ENCODE results near the gene AMT.

The AMT gene, protein sequence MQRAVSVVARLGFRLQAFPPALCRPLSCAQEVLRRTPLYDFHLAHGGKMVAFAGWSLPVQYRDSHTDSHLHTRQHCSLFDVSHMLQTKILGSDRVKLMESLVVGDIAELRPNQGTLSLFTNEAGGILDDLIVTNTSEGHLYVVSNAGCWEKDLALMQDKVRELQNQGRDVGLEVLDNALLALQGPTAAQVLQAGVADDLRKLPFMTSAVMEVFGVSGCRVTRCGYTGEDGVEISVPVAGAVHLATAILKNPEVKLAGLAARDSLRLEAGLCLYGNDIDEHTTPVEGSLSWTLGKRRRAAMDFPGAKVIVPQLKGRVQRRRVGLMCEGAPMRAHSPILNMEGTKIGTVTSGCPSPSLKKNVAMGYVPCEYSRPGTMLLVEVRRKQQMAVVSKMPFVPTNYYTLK

GRCh38 chr3:49422379-49423248 lies at the start of gene AMT:
Gene AMT, minus strand, starts transcription at chr3:49422473. Its CDS starts 23 bp downstream, at chr3:49422450.
- peak within 1 kb of the TSS; percentile 92 for H3K4me3 ChIP-seq (ENCODE audit: low read length)
- no peaks in the 10 kb centered on the region for H3K27me3 ChIP-seq (ENCODE audit: insufficient read depth, low read length)
- H3K4me1 ChIP-seq (ENCODE audit: insufficient read depth, low read length): peaks cover 6% of the 10 kb centered on the region; the same call in 1 of the 2 replicates
- H3K36me3 ChIP-seq (ENCODE audit: insufficient read depth, low read depth, low read length): 0 out of 2 replicates have a peak, but pooled peaks cover 4% of the 10 kb centered on the region
- no peaks in the 10 kb centered on the region for H3K9me3 ChIP-seq (ENCODE audit: insufficient read depth, low read depth, low read length)
- H3K9ac ChIP-seq (ENCODE audit: low read depth, low read length): peak within 1 kb of the TSS; percentile 84
- H3K27ac ChIP-seq (ENCODE audit: low read length): peak within 1 kb of the TSS; percentile 63

DNA sequence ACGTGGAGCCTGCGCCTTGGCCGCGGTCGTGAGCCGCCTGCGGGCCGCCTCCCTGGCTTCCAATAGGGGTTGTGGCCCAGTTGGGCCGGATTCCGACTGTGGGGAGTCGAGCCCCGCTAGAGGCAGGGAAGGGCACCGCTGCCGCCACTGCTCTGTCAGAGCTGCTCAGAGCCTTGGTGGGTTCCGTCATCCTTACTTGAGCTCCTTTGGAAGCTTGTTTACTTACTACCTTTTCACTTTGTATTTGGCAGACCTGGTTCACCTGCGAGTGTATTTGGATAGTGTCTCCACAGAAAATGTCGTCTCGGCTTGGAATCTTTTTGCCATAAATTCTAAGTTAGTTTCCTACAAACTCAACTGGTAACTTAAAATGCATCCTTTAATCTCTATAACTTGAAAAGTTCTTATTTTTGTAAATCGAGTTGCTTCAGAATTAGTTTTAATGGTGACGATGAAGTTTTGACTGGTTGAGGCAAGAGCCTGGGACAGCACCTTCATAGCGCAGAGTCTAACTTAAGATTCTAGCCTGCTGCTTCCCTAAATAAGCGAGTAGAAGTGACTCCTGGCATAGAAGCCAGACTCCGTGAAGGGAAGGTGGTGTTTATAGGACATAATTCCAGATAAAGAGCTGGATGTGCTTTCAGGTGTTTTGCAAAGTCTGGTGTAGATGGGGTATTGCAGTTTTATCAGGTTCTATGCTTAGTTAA lies 48.6 kb upstream of the AMT start:
- peak overlapping the region; percentile 86 for H3K9ac ChIP-seq (ENCODE audit: low read depth, low read length)
- no peaks in the 10 kb centered on the region for H3K9me3 ChIP-seq (ENCODE audit: insufficient read depth, low read depth, low read length)
- H3K4me3 ChIP-seq (ENCODE audit: low read length): peak overlapping the region; percentile 93
- no peaks in the 10 kb centered on the region for H3K27me3 ChIP-seq (ENCODE audit: insufficient read depth, low read length)
- H3K4me1 ChIP-seq (ENCODE audit: insufficient read depth, low read length): peaks cover 20% of the 10 kb centered on the region
- peak overlapping the region; percentile 57 for H3K27ac ChIP-seq (ENCODE audit: low read length)
- H3K36me3 ChIP-seq (ENCODE audit: insufficient read depth, low read depth, low read length): peaks cover under 1% of the 10 kb centered on the region; the same call in 1 of the 2 replicates

DNA sequence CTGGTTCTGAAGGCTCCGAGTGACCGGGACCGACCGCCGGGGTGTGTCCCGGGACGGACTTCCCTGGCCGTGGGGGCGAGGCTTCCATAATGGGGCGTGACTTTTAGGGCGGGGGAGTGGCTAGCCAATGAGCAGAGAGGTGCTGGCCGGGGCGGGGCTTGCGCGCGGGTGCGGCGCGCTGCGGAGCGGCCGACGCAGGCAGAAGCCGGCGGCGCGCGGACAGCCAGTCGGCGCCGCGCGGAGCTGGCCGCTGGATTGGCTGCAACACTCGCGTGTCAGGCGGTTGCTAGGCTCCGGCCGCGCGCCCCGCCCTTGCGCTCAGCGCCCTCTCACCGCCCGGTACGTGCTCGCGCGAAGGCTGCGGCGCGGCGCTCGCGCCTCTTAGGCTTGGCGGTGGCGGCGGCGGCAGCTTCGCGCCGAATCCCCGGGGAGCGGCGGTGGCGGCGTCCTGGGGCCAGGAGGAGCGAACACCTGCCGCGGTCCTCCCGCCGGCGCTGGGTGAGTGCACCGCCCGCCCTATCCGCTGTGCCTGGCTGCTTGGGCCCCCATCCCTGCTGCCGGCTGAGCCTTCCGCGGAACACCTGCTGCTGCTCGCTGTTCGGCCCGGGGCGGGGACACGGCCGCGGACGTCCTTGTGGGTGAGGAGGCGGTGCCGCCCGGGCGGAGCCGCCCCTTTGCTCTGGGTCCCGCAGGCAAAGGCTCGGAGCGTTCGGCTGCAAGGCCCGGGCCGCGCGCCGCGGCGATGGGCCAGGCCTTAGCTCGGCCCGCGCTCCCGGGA lies 47.9 kb upstream of the AMT start, which contains the start of gene DAG1:
Gene DAG1 (plus strand): TSS at position 332 of the 778 bp plus-strand sequence. CDS start 40,268 bp downstream, outside the sequence.
- H3K4me3 ChIP-seq (ENCODE audit: low read length): peak within 1 kb of the TSS; percentile 93
- no peaks in the 10 kb centered on the region for H3K36me3 ChIP-seq (ENCODE audit: insufficient read depth, low read depth, low read length)
- peaks cover 20% of the 10 kb centered on the region for H3K4me1 ChIP-seq (ENCODE audit: insufficient read depth, low read length)
- peak within 1 kb of the TSS; percentile 86 for H3K9ac ChIP-seq (ENCODE audit: low read depth, low read length)
- H3K9me3 ChIP-seq (ENCODE audit: insufficient read depth, low read depth, low read length): no peaks in the 10 kb centered on the region
- no peaks in the 10 kb centered on the region for H3K27me3 ChIP-seq (ENCODE audit: insufficient read depth, low read length)
- H3K27ac ChIP-seq (ENCODE audit: low read length): peak within 1 kb of the TSS; percentile 94

DNA sequence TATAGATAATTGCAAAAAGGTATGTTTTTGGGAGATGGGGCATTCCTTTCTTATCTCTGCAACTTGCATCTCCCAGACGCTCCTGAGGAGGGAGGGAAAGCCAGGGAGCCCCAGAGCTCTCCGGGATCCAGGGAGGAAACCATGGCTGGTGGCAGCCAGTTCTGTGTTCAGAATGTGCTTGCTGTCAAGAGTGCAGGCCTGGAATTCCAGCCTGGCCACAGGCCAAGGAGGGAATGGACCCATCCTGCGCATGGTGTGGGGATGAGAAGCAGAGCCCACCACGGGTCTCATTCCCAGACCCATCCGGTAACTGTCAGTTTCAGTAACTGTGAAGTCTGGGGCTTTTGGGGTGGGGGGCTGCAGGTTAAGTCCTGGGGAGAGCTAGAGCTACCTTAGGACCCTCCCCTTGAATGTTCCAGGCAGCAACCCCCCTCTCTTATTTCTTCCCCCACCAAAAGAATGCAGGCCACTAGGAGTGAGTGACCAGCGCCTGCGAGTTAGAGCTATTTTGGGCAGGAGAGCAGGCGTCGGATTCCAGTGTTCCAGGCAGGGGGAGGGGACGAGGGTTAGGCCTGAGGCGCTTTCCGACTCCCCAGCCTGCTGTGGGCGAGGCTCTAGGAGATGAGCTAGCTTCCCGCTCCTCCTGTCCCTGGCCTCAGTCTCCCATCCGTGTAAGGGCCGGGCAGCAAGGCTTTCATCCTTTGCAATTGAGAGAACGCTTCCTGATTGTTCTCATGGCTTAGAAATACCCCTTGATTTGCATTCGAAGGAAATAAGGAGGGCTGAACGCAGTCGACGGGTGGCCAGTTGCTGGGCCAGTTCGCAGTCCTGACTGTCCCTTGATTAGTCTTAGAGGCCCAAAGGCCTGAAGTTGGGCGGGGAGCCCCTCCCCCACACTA lies 47.0 kb upstream of the AMT start:
- Histone ChIP-seq H3K27ac (ENCODE audit: low read length) (peak overlapping the region; percentile 94), H3K4me1 (ENCODE audit: insufficient read depth, low read length) (peaks cover 20% of the 10 kb centered on the region), H3K27me3 (ENCODE audit: insufficient read depth, low read length) (no peaks in the 10 kb centered on the region), H3K9me3 (ENCODE audit: insufficient read depth, low read depth, low read length) (no peaks in the 10 kb centered on the region), H3K36me3 (ENCODE audit: insufficient read depth, low read depth, low read length) (no peaks in the 10 kb centered on the region), H3K9ac (ENCODE audit: low read depth, low read length) (peak overlapping the region; percentile 85; the same call in 1 of the 2 replicates), H3K4me3 (ENCODE audit: low read length) (peak overlapping the region; percentile 69)

- H3K4me3 ChIP-seq (ENCODE audit: low read length): no peak overlapping the region
- no peaks in the 10 kb centered on the region for H3K36me3 ChIP-seq (ENCODE audit: insufficient read depth, low read depth, low read length)
- H3K27me3 ChIP-seq (ENCODE audit: insufficient read depth, low read length): no peaks in the 10 kb centered on the region
- no peaks in the 10 kb centered on the region for H3K9me3 ChIP-seq (ENCODE audit: insufficient read depth, low read depth, low read length)
- H3K27ac ChIP-seq (ENCODE audit: low read length): no peak overlapping the region
- no peak overlapping the region for H3K9ac ChIP-seq (ENCODE audit: low read depth, low read length)
- peaks cover 22% of the 10 kb centered on the region for H3K4me1 ChIP-seq (ENCODE audit: insufficient read depth, low read length)
Observed at GRCh38 chr3:49466085-49466484, 43.8 kb upstream of the AMT start.

- no peaks in the 10 kb centered on the region for H3K27me3 ChIP-seq (ENCODE audit: insufficient read depth, low read length)
- no peak overlapping the region for H3K27ac ChIP-seq (ENCODE audit: low read length)
- no peak overlapping the region for H3K4me3 ChIP-seq (ENCODE audit: low read length)
- H3K9me3 ChIP-seq (ENCODE audit: insufficient read depth, low read depth, low read length): no peaks in the 10 kb centered on the region
- H3K36me3 ChIP-seq (ENCODE audit: insufficient read depth, low read depth, low read length): no peaks in the 10 kb centered on the region
- no peak overlapping the region for H3K9ac ChIP-seq (ENCODE audit: low read depth, low read length)
- peaks cover 26% of the 10 kb centered on the region for H3K4me1 ChIP-seq (ENCODE audit: insufficient read depth, low read length)
Observed at GRCh38 chr3:49465270-49466034, 43.2 kb upstream of the AMT start.

DNA sequence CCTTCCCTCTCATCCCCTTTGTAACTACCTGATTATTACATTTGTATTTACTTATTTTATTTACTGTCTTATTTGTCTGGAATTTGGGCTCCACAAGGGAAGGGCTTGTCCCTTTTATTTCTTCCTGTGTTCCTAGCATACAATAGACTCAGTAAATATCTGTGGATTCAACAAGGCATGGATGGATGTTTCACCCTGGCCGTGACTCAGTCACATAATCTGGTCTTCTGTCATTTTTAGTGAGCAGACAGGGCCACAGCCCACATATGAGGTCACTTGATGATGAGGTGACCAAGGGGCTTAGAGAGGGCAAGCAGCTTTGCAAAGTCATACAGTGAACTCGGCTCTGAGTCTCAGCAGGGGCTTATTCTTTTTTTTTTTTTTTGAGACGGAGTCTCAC lies 39.9 kb upstream of the AMT start:
- no peaks in the 10 kb centered on the region for H3K36me3 ChIP-seq (ENCODE audit: insufficient read depth, low read depth, low read length)
- H3K27ac ChIP-seq (ENCODE audit: low read length): peak overlapping the region; percentile 77
- no peaks in the 10 kb centered on the region for H3K9me3 ChIP-seq (ENCODE audit: insufficient read depth, low read depth, low read length)
- peaks cover 36% of the 10 kb centered on the region for H3K4me1 ChIP-seq (ENCODE audit: insufficient read depth, low read length)
- no peaks in the 10 kb centered on the region for H3K27me3 ChIP-seq (ENCODE audit: insufficient read depth, low read length)
- no peak overlapping the region for H3K4me3 ChIP-seq (ENCODE audit: low read length)
- H3K9ac ChIP-seq (ENCODE audit: low read depth, low read length): peak overlapping the region; percentile 77; the same call in 1 of the 2 replicates

DNA sequence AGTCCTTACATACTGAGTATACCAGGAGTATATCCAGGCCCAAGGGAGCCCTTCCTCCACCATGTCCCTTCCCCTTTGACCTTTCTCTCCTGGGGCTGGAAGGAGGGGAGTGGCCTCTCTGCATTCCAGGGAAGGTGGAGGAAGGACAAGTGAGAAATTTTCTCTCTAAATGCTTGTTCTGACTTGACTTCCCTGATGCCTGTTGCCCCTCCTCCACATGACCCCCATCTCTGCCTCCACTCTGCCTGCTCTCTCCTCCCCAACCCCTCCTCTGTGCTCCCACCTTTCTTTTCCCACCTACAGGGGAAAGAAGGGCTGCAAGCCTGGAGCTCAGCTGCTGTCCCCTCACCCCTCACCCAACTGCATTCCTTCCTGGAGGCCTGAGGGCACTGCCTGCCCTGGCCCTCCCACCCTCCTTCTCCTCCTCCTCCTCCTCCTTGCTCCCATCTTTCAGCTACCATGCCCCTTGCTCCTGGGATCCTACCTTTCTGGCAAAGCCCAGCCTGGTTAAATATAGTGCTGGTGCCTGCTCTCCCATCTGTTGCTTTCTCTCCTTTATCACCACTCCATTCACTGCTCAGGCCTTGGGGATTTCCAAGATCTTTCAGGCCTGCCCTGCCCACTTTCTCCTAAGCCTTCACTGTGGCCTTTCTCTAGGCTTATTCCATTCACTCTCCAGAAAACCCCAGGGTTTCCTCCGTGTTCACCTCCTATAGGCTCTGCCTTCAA lies 39.3 kb upstream of the AMT start:
- peak overlapping the region; percentile 77; the same call in 1 of the 2 replicates for H3K9ac ChIP-seq (ENCODE audit: low read depth, low read length)
- peak overlapping the region; percentile 77 for H3K27ac ChIP-seq (ENCODE audit: low read length)
- H3K4me3 ChIP-seq (ENCODE audit: low read length): peak overlapping the region; percentile 24; the same call in 1 of the 2 replicates
- H3K36me3 ChIP-seq (ENCODE audit: insufficient read depth, low read depth, low read length): no peaks in the 10 kb centered on the region
- H3K4me1 ChIP-seq (ENCODE audit: insufficient read depth, low read length): peaks cover 36% of the 10 kb centered on the region
- H3K9me3 ChIP-seq (ENCODE audit: insufficient read depth, low read depth, low read length): no peaks in the 10 kb centered on the region
- H3K27me3 ChIP-seq (ENCODE audit: insufficient read depth, low read length): no peaks in the 10 kb centered on the region

GRCh38 chr3:49460956-49461355 lies 38.7 kb upstream of the AMT start:
- peaks cover 36% of the 10 kb centered on the region for H3K4me1 ChIP-seq (ENCODE audit: insufficient read depth, low read length)
- H3K9ac ChIP-seq (ENCODE audit: low read depth, low read length): peak overlapping the region; percentile 77; the same call in 1 of the 2 replicates
- no peaks in the 10 kb centered on the region for H3K27me3 ChIP-seq (ENCODE audit: insufficient read depth, low read length)
- H3K4me3 ChIP-seq (ENCODE audit: low read length): peak overlapping the region; percentile 24; the same call in 1 of the 2 replicates
- no peaks in the 10 kb centered on the region for H3K36me3 ChIP-seq (ENCODE audit: insufficient read depth, low read depth, low read length)
- peak overlapping the region; percentile 77 for H3K27ac ChIP-seq (ENCODE audit: low read length)
- H3K9me3 ChIP-seq (ENCODE audit: insufficient read depth, low read depth, low read length): no peaks in the 10 kb centered on the region
